HG03457 (cell line): Measurements from ENCODE around the gene PRIM1.
"Not testable (repeated sequence)": the region's sequence is repeated elsewhere in the genome, so short reads cannot be mapped to it uniquely, and the experiment has no call there.

ENCODE experiments used
- ATAC-seq: cut with Tn5 transposase; IDR thresholded peaks from one replicate; pipeline ENCODE4 v1.9.1; 2021; ENCODE audit warnings: moderate number of reproducible peaks; ENCODE audit not compliant: unreplicated experiment

Gene PRIM1

GRCh38 chr12:56718636-56719035 is 33.5 kb downstream of the PRIM1 start:
- no peak for ATAC-seq

- no peak for ATAC-seq
Observed at GRCh38 chr12:56718149-56718548, 34.0 kb downstream of the PRIM1 start.

GRCh38 chr12:56716933-56717880 is 34.9 kb downstream of the PRIM1 start:
- no peak for ATAC-seq

- no peak for ATAC-seq
Observed at GRCh38 chr12:56716458-56716857, 35.7 kb downstream of the PRIM1 start.

- ATAC-seq = no peak
Observed at GRCh38 chr12:56715798-56716197, 36.3 kb downstream of the PRIM1 start.

GRCh38 chr12:56714431-56714929 is 37.6 kb downstream of the PRIM1 start:
- no peak for ATAC-seq

GRCh38 chr12:56713345-56713744 is 38.8 kb downstream of the PRIM1 start:
- no peak for ATAC-seq

- ATAC-seq = no peak
Observed at GRCh38 chr12:56709759-56710376, 42.3 kb downstream of the PRIM1 start.

GRCh38 chr12:56704522-56704921 is 47.6 kb downstream of the PRIM1 start:
- ATAC-seq = not testable (repeated sequence)

GRCh38 chr12:56699020-56699661 is 53.0 kb downstream of the PRIM1 start:
- ATAC-seq = no peak

- ATAC-seq = no peak
Observed at GRCh38 chr12:56695327-56696101, 56.6 kb downstream of the PRIM1 start.

GRCh38 chr12:56694161-56694560 is 58.0 kb downstream of the PRIM1 start:
- ATAC-seq = no peak

- ATAC-seq = no peak
Observed at GRCh38 chr12:56688846-56689109, 63.3 kb downstream of the PRIM1 start.

GRCh38 chr12:56688129-56688845 is 63.8 kb downstream of the PRIM1 start, which contains the start of gene PTGES3:
PTGES3 (minus strand) TSS chr12:56688284; CDS start chr12:56687999, 285 bp downstream.
- peak; percentile 53 for ATAC-seq

GRCh38 chr12:56687223-56688128 is 64.6 kb downstream of the PRIM1 start:
- no peak for ATAC-seq

- no peak for ATAC-seq
Observed at GRCh38 chr12:56684745-56685359, 67.3 kb downstream of the PRIM1 start.

- no peak for ATAC-seq
Observed at GRCh38 chr12:56682323-56682722, 69.8 kb downstream of the PRIM1 start.
